NCI-H69 (cell line): ENCODE data around the gene IL4I1.

ENCODE experiments used
- DNase-seq: peaks from one replicate; lab custom pipeline; 2025; lab: John Stamatoyannopoulos, UW

The IL4I1 gene

GRCh38 chr19:49850221-49850486 lies 46.5 kb downstream of the IL4I1 start:
- DNase-seq: no peak

DNA sequence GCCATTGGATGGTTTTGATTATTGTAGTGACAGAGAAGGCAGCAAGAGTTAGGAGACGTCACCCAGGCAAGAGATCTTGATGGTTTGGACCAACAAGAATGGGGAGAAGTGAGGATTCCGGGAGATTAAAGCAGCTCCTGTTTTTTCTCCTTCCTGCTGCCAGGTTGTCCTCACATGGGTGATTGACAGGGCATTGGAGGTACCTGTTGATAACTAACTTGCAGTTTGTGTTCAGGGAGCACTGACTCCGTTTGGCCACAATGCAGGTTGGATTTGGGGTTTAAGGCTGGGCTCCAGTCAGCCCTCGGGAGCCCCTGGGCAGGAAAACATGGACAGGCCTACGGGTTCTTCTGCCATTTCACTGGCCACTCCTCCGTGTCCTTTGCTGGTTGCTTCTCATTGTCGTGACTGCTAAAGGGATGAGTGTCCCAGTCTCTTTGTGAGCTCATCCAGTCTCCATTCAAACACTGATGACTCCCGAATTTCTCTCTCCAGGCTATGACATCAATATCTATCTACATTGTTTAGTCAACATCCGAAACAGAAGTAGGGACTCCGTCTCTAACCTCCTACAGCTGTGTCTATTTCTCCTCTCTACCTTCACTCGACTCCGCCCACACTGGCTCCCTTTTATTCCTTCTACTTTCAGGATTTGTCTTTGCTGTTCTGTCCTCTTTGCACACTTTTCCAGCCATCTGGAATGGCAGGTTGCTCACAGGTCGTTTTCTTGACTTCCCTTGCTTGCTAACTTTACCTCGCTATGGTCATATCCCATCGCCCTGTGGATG lies 47.1 kb downstream of the IL4I1 start:
- DNase-seq: no peak

DNA sequence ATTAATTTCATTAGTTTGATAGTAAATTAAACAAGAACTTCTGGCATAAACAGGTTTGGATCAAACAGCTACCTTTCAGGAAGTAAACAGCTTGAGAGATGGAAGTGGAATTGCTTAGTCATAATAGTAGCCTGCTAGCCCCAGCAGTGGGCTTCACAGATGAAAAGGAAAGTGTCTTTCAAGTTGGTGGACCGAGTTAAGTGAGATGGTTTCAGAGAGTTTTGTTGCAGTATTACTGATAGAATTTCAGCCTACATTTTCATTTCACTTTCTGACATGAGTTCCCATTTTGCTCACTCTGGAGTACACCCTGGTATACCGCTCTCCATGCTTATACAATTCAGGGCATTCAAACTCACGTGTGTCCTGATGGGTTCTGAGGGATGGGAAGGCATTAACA lies 47.7 kb downstream of the IL4I1 start:
- no peak for DNase-seq

- no peak for DNase-seq
These were observed 48.7 kb downstream of the IL4I1 start for GRCh38 chr19:49847731-49848696.

- DNase-seq: no peak
These were observed 50.3 kb downstream of the IL4I1 start for GRCh38 chr19:49846408-49846807.

GRCh38 chr19:49845414-49845813 lies 51.3 kb downstream of the IL4I1 start:
- DNase-seq: peak; percentile 14

GRCh38 chr19:49844138-49845095 lies 52.3 kb downstream of the IL4I1 start:
- no peak for DNase-seq

- DNase-seq: no peak
These were observed 53.4 kb downstream of the IL4I1 start for GRCh38 chr19:49843265-49843664.

- DNase-seq: no peak
These were observed 55.9 kb downstream of the IL4I1 start for GRCh38 chr19:49840736-49841249.

GRCh38 chr19:49840321-49840720 lies 56.4 kb downstream of the IL4I1 start:
- no peak for DNase-seq

- DNase-seq: no peak
These were observed 57.0 kb downstream of the IL4I1 start for GRCh38 chr19:49839713-49840112.
